GM18511 (cell line): ENCODE data around the gene P2RY12.
"Not testable (repeated sequence)": the region's sequence is repeated elsewhere in the genome, so short reads cannot be mapped to it uniquely, and the experiment has no call there.

Experiments
- ATAC-seq: cut with Tn5 transposase; IDR thresholded peaks from one replicate; pipeline ENCODE4 v1.9.1; 2021; ENCODE audit warnings: mild to moderate bottlenecking, moderate library complexity; ENCODE audit not compliant: unreplicated experiment

P2RY12 gene

DNA sequence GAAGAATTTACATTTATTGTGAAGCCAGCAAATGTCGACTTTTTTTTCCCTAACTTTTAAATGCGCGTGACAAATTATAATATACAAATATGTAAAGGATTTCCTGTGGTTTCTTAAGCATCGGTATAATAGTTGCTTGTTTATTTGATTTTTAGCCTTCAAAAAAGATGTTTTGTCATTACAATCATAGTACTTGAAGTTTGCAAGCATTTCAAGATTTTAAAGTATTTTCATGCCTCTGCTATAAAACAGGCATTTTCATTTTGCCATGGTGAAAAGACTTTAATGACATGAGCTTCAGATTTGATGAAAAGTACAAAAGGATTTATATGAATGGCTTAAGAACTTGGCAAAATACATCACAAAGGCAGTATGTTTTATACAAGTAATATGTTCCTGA lies 9.4 kb upstream of the P2RY12 start:
- ATAC-seq: no peak

DNA sequence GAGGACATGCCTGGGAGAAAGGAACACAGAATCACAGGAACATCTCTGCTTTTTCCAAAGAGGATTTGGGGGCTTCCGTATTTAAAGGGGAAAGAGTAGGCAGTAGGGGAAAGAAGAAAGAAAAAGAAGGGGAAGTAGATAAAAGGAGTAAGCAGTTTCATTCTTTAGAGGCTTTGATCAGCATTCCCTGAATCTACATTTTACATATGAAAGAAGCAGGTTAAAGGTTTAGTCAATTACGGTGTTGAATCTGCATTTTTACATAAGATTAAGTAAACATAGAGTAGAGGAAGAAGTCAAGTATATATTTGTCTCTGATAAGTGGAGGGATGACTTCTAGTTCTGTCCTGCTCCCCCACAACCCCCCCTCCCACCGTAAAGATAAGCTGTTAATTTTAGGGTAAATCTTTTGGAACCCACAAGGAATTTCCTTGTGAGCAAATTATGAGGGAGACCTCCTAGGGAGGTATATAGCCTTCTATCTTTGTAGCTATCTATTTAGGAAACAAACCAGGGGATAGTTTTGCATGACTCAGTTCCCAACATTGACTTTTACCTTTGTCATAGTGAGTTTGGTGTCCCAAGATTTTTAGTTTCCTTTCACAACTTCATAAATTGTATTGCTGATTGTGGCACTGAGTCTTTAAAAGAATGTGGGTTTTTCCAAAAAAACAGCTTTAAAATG lies 8.7 kb upstream of the P2RY12 start:
- no peak for ATAC-seq

DNA sequence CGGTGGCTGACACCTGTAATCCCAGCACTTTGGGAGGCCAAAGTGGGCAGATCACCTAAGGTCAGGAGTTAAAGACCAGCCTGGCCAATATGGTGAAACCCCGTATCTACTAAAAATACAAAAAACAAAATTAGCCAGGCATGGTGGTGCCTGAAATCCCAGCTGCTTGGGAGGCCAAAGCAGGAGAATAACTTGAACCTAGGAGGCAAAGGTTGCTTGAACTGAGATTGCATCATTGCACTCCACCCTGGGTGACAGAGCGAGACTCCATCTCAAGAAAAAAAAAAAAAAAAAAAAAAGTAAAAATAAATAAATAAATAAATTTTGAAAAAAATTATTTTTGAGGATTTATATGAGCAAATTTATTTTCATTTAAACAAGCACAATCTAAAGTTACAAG lies 7.6 kb upstream of the P2RY12 start:
- ATAC-seq: not testable (repeated sequence)

DNA sequence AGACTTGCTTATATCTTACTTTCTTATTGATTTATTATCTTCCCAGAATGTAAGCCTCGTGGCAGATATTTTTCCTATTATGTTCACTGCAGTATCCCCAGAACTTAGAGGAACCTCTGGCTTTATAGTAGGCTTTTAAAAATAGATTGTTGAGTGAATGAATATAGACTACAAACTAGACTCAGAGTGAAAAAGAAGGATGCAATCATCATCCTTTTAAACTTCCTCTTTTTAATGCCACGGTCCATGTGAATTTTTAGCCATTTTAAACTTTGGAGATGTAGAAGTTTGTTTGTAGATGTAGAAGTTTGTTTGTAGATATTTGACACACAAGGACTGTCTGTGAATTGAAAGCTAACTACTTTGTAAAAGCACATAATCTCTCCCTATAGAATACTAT lies 7.2 kb upstream of the P2RY12 start:
- no peak for ATAC-seq

DNA sequence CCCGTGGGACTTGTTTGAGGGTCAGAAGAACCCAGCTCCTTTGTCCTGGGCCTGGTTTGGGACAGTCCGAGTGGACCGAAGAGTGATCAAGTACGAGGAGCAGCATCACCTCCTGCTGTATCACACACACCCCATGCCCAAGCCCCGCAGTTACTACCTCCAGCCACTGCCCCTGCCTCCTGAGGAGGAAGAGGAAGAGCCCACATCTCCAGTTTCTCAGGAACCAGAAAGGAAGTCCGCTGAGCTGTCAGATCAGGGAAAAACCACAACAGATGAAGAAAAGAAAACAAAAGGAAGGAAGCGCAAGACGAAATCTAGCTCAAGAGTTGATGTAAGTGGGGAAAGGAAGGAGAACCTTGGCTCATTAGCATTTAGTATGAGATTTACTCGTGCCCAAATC lies 3.3 kb upstream of the P2RY12 start:
- no peak for ATAC-seq

DNA sequence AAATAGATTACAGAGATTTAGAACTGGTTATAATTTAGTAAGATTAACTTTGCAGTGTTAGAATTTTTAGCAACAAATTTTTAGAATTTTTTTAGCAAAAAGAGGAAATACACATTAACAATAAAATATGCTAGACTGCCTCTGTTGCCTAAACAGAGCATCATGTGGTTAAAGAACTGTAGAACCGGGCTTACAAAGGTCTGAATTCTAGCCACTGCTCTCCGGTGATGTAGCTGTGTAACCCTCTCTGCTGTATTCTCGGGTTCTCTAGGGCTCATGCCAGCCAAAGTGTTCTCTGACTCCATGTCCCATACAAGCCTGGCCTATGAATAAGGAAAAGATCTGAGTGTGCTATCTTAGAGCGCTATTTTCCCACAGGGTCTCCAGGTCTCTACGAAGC lies 2.9 kb upstream of the P2RY12 start:
- no peak for ATAC-seq

DNA sequence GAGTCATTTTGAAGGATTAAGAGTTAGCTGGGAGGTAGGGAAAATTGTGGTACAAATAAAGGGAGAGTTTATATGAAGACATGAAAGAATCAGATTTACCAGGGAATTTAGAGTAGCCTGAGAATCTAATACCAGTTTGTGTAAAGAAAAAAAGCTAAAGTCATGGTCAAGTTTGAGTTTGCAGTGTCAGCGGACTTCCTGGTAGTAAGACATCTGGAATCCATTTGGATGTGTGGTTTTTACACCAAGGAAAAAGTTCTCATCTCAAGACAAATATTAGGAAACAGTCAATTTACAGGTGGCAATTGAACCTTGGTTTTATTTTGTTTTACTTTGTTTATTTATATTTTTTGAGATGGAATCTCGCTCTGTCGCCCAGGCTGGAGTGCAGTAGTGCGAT lies 1.5 kb upstream of the P2RY12 start:
- ATAC-seq: no peak

- ATAC-seq: peak; percentile 69
Observed at GRCh38 chr3:151383956-151384355, 597 bp downstream of the P2RY12 start.

GRCh38 chr3:151383111-151383510 lies 1.4 kb downstream of the P2RY12 start:
- no peak for ATAC-seq

DNA sequence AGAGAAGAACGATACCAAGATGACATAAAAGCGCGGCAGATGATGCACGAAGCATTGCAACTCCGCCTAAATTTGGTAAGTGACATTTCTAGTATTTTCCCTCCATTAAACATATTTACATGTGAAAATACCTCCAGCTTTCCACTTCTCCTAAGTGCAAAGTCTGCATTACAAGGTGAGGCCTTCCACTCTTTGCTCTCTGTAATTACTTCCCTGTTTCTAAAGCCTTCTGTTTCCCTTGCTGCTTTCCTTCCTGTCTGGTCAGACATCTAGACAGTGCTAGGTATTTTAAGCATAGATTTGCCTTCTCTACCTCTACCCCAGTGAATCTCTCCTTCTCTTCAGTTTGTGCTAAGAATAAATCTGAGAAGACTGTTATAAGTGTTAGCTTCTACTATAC lies 1.9 kb downstream of the P2RY12 start:
- ATAC-seq: no peak

GRCh38 chr3:151379083-151379734 lies 5.3 kb downstream of the P2RY12 start:
- ATAC-seq: no peak

DNA sequence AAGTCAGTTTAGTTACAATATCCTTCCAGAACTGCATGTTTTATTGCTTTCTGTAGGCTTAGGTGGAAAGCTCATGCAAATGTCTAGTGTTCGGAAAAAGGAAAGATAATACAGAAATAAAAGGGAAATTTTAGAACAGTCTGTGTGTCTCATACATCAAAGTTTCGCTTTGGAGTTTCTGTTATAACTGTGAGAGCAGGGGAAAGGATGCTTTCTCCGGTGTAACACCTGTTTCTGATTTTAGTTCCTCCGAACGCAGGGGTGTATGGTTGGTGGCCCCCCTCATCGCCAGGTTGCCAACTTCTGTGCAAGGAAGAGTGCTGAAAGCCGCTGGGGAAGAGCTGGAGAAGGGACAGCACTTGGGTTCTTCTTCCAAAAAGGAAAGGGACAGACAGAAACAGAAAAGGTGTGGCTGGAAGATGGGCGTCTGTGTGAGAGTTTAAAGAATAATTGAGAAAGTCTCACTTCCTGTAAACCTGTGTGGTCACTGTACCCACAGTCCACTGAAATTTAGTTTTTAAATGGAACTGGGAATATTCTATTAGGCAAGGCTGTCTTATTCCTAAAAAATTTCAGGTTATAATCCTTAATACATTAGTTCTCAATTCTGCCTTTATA lies 6.7 kb downstream of the P2RY12 start:
- peak; percentile 76 for ATAC-seq

DNA sequence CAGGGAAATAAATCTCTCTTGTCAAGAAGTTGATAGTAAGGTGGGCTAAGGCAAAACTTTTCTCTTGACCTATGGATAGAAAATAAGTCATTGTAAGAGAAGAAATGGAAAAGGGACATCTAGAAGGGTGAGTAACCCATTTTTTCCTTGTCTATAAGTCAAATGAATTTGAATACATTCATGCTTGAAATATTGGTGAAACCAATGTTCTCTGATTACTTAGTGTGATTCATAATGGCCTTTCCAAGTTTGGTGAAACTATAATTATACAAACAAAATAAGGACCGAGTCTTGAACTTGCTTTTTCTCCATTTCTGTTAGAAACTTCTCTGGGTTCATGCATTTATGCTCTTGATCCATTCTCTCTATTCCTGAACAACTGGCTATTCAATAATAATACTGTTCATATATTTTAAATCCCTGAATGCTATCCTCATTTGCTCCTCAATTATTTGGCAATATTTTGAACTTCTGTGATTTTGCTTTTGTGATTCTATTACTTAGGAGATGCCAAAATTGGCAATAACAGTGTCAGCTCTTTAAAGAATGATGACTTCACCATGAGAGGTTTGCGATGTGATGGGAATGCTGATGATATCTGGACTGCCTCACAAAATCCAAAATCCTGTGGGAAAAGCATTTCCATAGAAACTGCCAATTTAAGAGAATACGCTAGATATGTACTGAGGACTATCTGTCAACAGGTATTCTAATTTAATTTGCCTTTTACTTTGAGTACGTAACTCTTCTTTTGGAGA lies 12.3 kb downstream of the P2RY12 start:
- ATAC-seq: no peak

DNA sequence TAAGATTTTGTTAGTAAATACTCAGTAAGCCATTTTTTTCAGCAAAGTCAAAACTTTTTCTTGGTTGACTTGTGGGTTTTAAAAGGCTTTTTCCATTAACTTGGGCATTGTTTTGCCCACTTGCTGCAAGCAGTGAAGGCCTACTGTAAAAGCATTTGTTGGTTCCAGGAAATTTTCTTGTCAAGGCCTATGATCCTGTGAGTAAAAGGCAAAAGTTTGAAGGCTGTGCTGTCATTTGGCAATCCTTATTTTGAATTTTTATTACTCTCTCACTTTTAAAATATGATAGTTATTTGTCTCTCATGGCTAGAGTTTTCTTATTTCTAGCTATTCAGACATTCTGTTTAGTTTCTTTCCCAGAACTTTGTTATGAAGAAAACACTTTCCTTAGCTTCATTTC lies 13.0 kb downstream of the P2RY12 start:
- no peak for ATAC-seq

DNA sequence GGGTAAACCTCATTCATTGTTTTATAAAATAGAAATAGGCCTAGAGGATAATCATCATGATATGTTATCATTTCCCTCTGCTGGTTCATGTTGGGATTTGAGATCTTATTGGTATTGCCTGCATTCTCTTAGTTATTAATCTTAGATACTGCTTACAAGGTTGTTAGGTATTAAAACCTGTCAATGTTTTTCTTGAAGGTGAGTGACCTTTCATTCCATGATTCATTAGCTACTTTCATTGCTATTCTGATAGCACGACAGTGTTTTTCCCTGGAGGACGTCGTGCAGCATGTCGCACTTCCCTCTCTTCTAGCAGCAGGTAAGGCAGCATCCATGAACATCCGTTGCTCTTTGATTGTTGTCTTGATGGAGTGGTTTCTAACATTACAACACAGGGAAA lies 17.1 kb downstream of the P2RY12 start:
- peak; percentile 55 for ATAC-seq

- peak; percentile 55 for ATAC-seq
Observed at GRCh38 chr3:151366993-151367392, 17.6 kb downstream of the P2RY12 start.

- ATAC-seq: no peak
Observed at GRCh38 chr3:151362751-151363174, 21.8 kb downstream of the P2RY12 start.

DNA sequence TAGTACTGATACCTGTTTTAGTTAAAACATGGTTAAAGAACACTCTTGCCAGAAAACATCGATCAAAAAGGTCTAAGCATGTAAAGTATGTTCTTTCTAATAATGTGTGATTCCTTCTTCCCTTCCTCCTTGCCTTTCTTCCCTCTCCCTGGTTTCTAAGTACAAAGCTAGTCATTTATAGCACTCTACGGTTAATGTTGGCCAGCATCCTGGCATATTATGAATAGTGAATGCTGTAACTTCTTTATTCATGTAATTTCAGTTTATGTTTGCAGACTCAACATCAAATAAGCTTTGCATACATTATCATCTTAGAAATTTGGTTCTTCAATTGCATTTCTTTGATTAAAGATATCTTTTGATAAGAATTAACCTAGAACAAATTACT lies 27.1 kb downstream of the P2RY12 start:
- no peak for ATAC-seq

DNA sequence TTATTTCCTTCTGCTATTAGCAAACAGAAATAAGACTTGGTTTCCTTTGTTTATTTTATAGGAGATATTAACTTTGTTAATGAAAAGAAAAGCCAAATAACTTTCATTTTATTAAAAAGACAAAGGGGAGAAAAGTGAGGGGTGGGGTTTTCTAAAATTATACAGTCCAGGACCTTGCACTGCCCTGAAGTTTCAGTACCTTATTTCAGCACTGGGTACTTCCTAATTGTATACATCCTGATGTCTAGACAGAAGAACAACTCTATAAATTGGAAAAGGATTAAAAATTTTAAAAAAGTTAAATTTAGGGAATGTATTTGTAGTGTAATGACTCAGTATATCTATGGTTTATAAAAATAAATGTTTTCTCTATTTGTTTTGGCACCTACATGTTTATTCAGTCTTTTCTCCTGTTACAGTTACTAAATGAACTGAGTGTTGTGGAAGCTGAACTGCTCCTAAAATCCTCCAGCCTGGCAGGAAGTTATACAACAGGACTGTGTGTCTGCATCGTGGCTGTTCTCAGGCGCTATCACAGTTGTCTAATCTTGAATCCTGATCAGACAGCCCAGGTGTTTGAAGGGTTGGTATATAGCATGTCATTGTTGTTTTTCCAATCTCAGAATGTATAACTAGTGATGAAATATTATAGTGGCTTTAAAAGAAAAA lies 27.6 kb downstream of the P2RY12 start:
- ATAC-seq: no peak

DNA sequence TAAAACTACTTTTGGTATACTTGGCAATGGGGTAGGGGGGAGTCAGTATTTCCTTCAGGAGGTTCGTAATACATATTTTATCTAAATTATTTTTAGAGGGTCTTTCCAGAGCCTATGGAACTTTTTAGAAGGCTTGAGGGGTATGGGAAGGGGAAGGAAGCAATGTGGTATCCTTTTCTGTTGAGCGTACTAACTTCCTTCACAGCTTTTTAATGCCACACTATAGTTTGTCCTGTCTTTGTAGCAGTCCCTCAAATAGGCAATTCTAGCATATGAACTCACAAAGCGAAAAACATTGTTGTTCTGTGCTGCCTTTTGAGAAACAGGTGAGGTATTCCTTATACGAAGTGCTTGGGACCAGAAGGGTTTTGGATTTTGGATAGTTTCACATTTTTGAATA lies 32.9 kb downstream of the P2RY12 start:
- ATAC-seq: peak; percentile 35

GRCh38 chr3:151351219-151351618 lies 33.3 kb downstream of the P2RY12 start:
- ATAC-seq: peak; percentile 81
